DND-41 (cell line): ENCODE data around the gene LSM8.

Experiments used
- EZH2 ChIP-seq: IDR thresholded peaks from 3 replicates; pipeline ENCODE4 v1.6.1; 2012; ENCODE audit warnings: borderline replicate concordance, low read depth, mild to moderate bottlenecking, moderate library complexity, low read length, inconsistent platforms; ENCODE audit not compliant: severe bottlenecking
- TF ChIP-seq, protein P1 (sequence below): IDR thresholded peaks from 2 replicates; pipeline ENCODE4 v1.5.1; 2012; ENCODE audit warnings: borderline replicate concordance, low read length, moderate library complexity, mild to moderate bottlenecking; ENCODE audit not compliant: poor library complexity, severe bottlenecking; ENCODE audit errors: extremely low read depth

DNA sequence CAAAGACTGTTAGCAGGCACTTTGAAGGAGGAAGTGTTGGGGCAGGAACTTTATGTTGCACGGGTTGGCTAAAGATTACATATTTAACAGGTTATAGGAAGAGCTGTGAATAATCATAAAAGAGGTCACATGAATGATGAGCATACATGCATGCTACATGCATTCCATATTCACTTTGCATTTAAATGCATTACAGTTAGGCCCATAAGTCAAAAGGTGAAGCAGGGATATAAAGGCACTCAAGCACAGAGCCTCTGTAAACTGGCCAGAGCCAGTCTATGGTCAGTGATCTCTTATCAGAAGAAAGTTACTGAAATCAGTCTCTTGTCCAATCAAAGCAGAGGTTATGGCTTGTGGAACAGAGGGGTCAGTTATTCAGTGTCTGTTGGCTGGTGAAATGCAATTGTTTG, 33.3 kb downstream of the LSM8 start:
- TF ChIP-seq, protein P1, sequence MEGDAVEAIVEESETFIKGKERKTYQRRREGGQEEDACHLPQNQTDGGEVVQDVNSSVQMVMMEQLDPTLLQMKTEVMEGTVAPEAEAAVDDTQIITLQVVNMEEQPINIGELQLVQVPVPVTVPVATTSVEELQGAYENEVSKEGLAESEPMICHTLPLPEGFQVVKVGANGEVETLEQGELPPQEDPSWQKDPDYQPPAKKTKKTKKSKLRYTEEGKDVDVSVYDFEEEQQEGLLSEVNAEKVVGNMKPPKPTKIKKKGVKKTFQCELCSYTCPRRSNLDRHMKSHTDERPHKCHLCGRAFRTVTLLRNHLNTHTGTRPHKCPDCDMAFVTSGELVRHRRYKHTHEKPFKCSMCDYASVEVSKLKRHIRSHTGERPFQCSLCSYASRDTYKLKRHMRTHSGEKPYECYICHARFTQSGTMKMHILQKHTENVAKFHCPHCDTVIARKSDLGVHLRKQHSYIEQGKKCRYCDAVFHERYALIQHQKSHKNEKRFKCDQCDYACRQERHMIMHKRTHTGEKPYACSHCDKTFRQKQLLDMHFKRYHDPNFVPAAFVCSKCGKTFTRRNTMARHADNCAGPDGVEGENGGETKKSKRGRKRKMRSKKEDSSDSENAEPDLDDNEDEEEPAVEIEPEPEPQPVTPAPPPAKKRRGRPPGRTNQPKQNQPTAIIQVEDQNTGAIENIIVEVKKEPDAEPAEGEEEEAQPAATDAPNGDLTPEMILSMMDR, result no peak
- no peak for TF ChIP-seq EZH2
